HG03520 (cell line): ENCODE data around the gene FHIT.

Source experiments
- ATAC-seq: cut with Tn5 transposase; IDR thresholded peaks from one replicate; pipeline ENCODE4 v1.9.1; 2021; ENCODE audit warnings: mild to moderate bottlenecking, moderate library complexity; ENCODE audit not compliant: unreplicated experiment

FHIT gene

GRCh38 chr3:59994732-59995304 is 1256.4 kb downstream of the FHIT start:
- no peak for ATAC-seq

GRCh38 chr3:59992578-59992977 is 1258.7 kb downstream of the FHIT start:
- ATAC-seq = no peak

GRCh38 chr3:59990915-59991314 is 1260.3 kb downstream of the FHIT start:
- ATAC-seq = no peak

- ATAC-seq = no peak
Observed at GRCh38 chr3:59982510-59982909, 1268.7 kb downstream of the FHIT start.

DNA sequence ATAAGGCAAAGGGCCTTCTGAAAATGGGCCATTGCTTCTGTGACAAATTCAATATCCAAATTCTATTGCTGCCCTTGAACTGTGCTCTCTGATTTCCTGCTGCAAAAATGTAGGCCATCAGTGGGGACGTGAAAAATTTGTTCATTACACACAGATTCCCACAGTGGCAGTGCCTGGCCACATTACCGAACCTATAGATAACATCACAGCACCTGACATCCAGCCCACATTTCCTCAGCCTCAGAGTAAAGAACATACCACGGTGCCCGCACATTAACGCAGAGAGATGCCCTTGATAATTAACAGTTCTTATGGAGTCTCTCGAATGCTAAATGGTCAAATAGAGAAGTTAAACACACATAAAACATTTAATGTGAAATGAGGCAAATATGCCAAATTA is 1269.9 kb downstream of the FHIT start:
- no peak for ATAC-seq

DNA sequence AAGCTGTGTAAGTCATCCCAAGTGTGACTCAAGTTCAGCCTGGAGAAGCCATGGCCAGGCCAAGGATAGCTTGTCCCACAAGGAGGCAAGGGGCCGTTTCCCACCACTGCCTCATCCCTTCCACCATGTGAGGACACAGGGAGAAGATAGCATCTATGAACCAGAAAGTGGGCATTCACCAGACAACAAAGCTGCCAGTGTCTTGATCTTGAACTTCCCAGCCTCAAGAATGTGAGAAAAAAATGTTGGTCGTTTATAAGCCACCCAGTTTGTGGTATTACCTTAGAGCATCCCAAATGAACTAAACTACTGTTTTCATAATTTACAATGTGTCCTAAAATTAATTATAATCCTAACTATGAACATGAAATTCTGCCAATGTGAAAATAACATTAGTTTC is 1270.7 kb downstream of the FHIT start:
- ATAC-seq = no peak

DNA sequence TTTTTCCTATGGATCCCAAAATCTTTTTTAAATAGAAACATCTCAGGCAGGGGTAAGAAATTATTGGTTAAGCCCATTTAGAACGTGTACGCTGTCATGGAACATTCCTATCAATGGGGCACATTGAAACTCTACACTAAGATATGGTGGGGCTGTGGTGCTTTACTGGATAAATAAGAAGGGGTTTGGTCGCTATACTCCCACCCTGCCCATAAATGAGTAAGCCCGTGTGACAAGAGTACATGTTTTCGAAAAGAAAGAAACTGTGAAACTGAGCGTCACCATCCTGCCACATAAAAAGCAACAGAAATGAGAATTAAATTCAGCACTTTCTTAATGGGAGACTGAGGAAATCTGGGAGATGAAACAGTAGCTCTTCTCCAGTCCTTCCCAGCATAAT is 1271.7 kb downstream of the FHIT start:
- ATAC-seq = no peak

DNA sequence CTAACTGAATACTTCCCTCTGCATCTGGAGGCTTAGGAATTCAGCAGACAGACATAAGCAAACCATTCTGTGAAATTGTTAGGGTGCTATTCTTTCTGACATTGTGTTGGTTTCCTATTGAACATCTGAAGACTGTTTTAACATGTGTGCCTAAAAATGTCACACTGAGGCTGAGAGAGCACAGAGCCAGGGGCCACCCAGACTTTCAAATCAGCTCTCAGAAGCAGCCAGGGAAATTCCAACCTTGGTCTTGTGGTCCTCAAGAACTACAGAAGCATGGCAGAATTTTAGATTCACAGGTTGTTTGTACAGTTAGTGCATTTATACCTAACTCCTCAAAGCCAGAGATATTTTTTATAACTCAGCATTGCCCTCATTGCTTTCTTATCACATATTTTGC is 1272.3 kb downstream of the FHIT start:
- peak; percentile 63 for ATAC-seq

DNA sequence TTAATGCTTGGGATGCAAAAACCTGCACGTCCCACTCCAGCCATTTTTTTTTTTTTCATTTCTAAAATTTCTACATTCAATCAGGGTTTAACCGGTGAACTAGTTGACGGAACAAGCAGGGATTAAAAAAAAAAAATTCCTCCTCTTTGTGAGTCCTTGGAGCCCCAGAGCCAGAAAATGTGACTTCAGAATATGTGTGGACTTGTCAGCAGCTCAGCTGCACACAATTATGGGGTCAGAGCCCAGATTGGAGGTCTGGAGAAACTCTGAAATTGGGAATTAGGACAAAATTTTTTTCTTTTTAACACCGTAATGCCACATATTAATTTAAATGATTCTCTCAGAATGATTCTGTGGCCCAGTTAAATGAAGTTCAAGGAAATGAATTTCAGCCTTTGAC is 1280.5 kb downstream of the FHIT start:
- no peak for ATAC-seq

DNA sequence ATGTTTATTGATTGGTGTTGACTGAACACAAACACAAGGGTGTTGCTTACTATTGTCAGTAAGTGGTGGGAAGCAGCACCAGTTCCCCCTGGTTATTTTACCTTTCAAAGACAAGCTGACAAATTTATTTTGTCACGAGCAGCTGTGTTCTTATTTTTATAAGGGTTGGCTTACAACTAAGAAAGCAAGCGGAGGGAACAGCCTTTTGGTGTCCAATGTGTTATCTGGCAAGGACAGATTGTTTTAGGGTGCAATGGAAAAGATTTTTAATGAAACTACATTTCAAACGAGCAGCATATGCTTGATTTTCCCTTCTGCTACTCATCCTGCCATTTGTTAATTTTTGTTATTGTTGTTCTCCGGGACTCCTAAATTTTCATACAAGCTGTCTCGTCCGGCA is 1280.9 kb downstream of the FHIT start:
- no peak for ATAC-seq

- no peak for ATAC-seq
Observed at GRCh38 chr3:59968513-59969045, 1282.7 kb downstream of the FHIT start.

- ATAC-seq = no peak
Observed at GRCh38 chr3:59963676-59964075, 1287.6 kb downstream of the FHIT start.

- ATAC-seq = no peak
Observed at GRCh38 chr3:59957150-59957549, 1294.1 kb downstream of the FHIT start.

DNA sequence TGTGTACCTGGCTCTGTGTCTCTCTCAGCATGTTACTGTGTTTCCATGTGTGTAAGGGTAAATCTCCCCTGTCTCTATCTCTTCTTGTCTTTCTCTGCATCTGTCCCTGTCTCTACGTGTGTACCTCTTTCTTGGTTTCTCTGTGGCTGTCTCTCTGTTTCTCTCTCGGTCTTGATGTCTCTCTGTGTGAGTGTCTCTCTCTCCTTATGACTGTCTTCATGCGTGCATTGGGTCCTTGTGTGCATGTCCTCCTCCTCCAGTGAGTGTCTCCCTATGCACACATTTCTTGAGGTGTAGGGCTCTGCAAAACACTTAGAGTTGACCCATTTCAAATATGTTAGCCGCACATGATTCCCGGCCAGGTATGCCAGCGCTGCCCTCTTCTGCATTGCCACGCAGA is 1298.1 kb downstream of the FHIT start:
- no peak for ATAC-seq

- no peak for ATAC-seq
Observed at GRCh38 chr3:59949311-59949710, 1301.9 kb downstream of the FHIT start.

DNA sequence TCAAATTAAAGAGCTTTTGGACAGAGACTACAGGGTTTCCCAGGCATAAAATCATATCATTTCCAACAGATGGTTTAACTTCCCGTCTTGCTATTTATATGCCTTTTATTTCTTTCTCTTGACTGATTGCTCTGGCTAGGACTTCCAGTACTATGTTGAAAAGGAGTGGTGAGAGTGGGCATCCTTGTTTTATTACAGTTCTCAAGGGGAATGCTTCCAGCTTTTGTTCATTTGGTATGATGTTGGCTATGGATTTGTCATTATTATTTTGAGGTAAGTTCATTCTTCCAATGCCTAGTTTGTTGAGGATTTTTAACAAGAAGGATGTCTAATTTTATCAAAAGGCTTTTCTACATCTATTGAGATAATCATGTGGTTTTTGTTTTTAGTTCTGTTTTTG is 1304.9 kb downstream of the FHIT start:
- ATAC-seq = no peak

DNA sequence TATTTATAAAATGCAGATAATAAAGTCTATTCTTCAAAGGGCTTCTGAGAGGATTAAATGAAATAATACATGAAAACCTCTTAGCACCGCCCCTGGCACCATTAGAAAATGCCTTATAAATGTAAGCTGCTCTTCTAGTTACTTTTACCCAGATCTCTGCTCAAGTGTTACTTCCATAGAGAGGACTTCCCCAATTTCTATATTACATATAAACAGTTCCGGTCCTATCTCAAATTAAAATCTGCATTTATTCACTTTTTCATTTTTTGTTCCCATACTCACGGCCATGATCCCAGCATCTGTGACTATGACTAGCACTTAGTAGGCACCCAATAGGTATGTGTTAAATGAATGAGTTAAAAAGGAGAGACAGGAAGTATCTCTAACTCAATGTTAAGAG is 1310.5 kb downstream of the FHIT start:
- ATAC-seq = no peak

- ATAC-seq = no peak
Observed at GRCh38 chr3:59939826-59940426, 1311.3 kb downstream of the FHIT start.

DNA sequence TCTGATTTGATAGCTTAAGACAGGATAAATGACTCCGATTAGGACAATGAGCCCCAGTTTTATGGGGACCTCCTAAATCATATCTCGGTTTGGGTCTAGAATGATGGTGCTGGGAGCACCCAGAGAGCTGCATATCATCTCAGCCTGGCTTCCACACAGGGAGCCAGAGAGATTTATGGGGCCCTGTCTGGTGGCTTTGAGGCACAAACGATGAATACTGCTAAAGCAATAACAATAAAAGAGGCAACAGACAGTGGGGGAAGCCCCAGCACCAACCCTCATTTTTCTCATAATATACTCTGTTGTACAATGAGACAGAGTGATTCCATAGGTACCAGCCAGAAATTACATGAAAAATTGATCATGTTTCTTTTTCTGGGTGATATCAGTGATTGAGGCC is 1312.4 kb downstream of the FHIT start:
- no peak for ATAC-seq

GRCh38 chr3:59937201-59937600 is 1314.1 kb downstream of the FHIT start:
- no peak for ATAC-seq

DNA sequence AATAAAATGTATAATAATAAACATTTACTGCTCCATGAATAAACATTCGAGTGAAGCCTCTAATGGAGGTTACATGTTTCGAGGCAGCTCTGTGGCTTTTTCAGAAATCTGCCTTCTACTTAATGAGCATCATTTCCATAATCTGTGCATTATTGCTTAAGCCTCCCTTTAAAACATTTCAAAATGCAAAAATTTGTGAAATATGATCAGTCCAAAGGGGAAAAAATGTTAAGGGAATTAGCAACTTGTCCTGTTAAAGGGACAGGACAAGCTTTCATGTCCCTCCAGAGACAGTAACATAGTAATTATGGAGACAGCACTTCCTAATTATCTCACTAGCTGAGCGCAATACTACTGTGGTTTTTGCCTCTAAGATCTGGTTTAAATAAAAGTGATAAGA is 1314.8 kb downstream of the FHIT start:
- no peak for ATAC-seq

- ATAC-seq = peak; percentile 99
Observed at GRCh38 chr3:59935025-59935424, 1316.2 kb downstream of the FHIT start.

DNA sequence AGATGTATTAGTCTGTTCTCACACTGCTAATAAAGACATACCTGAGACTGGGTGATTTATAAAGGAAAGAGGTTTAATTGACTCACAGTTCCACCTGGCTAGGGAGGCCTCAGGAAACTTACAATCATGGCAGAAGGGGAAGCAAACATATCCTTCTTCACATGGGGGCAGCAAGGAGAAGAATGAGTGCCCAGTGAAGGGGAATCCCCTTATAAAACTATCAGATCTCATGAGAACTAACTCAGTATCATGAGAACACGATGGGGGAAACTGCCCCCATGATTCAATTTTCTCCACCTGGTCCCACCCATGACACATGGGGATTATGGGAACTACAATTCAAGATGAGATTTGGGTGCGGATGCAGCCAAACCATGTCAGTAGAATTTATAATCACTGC is 1316.7 kb downstream of the FHIT start:
- peak; percentile 8 for ATAC-seq
